A549 (cell line): ENCODE measurements around the gene EPHA5.

Source experiments
- BCL3 ChIP-seq: fragments of >200 bp; sonication (Bioruptor Twin); formaldehyde crosslinking; IDR thresholded peaks from 3 replicates; pipeline ENCODE4 v1.6.1; 2016
- CHD4 ChIP-seq: fragments of 200-600 bp; sonication (generic); IDR thresholded peaks from 2 replicates; pipeline ENCODE4 v1.6.1; 2016; ENCODE audit warnings: antibody characterized with exemption, mild to moderate bottlenecking, borderline replicate concordance
- CTCF ChIP-seq: fragments of >200 bp; sonication (Bioruptor Twin); formaldehyde crosslinking; IDR thresholded peaks from 3 replicates; pipeline ENCODE4 v1.5.1; 2016
- EHMT2 ChIP-seq: fragments of 200-600 bp; sonication (generic); IDR thresholded peaks from 2 replicates; pipeline ENCODE4 v1.6.1; 2016; ENCODE audit warnings: antibody characterized with exemption, low read depth, mild to moderate bottlenecking, moderate library complexity
- HES2 ChIP-seq: fragments of >200 bp; sonication (Bioruptor Twin); formaldehyde crosslinking; IDR thresholded peaks from 2 replicates; pipeline ENCODE4 v1.6.1; 2016
- HOXA7 ChIP-seq: fragments of 250-450 bp; sonication (Bioruptor Pico); IDR thresholded peaks from 2 replicates; pipeline ENCODE4 v1.5.0; 2020; ENCODE audit warnings: mild to moderate bottlenecking, moderate library complexity
- NFE2L2 ChIP-seq: fragments of 150-350 bp; conservative IDR thresholded peaks from 2 replicates; pipeline ENCODE4 v1.6.1; 2014; ENCODE audit warnings: low read length
- POLR2A ChIP-seq: IDR thresholded peaks from 2 replicates; pipeline ENCODE4 v1.6.1; 2012; ENCODE audit warnings: mild to moderate bottlenecking, low read length
- RAD21 ChIP-seq, 2 experiments: fragments of >200 bp in 1 of 2; sonication (Bioruptor Twin) in 1 of 2; formaldehyde crosslinking in 1 of 2; IDR thresholded peaks in 1 of 2; conservative IDR thresholded peaks in 1 of 2; 2 replicates in 1 of 2; 3 replicates in 1 of 2; pipeline ENCODE4 v1.6.1; 2012 to 2018; ENCODE audit warnings: inconsistent platforms in 1 of 2
- RARB ChIP-seq: fragments of 250-450 bp; sonication (Bioruptor Pico); IDR thresholded peaks from 2 replicates; pipeline ENCODE4 v1.8.0; 2021; ENCODE audit warnings: mild to moderate bottlenecking, moderate library complexity
- RNF2 ChIP-seq: fragments of 200-600 bp; sonication (generic); IDR thresholded peaks from 2 replicates; pipeline ENCODE4 v1.6.1; 2016; ENCODE audit warnings: low read depth, mild to moderate bottlenecking, antibody characterized with exemption, moderate library complexity, borderline replicate concordance

- no peak for TF ChIP-seq CTCF
- TF ChIP-seq HOXA7 (CRISPR knock-in tag) = no peak
- TF ChIP-seq POLR2A = no peak
- no peak for TF ChIP-seq RARB (CRISPR knock-in tag)
- TF ChIP-seq EHMT2 = no peak
- no peak for TF ChIP-seq HES2
- no peak for TF ChIP-seq BCL3
- TF ChIP-seq RAD21 (conservative IDR thresholded peaks at IDR 0.05 in 1 of 2, IDR thresholded peaks at IDR 0.05 in 1 of 2) = no peak
- TF ChIP-seq NFE2L2 = no peak
- no peak for TF ChIP-seq CHD4
- no peak for TF ChIP-seq RNF2
Observed at GRCh38 chr4:65311120-65311519, 359.2 kb downstream of the EPHA5 start.
